Measurements from ENCODE around the gene MACC1. TPM values are rescaled to one million over a fixed set of nuclear protein-coding genes. Genes with fewer than 3 reads are reported as not detected.
A peak's percentile ranks its signal among the peaks of the same experiment; 100 is the strongest.

The MACC1 gene
- total and polyA plus RNA-seq, 2 of the 13 experiments (the other 11 are each of a cell fraction or from before 2014, with no cell fraction given) = 0.04 TPM; not detected in 1

DNA sequence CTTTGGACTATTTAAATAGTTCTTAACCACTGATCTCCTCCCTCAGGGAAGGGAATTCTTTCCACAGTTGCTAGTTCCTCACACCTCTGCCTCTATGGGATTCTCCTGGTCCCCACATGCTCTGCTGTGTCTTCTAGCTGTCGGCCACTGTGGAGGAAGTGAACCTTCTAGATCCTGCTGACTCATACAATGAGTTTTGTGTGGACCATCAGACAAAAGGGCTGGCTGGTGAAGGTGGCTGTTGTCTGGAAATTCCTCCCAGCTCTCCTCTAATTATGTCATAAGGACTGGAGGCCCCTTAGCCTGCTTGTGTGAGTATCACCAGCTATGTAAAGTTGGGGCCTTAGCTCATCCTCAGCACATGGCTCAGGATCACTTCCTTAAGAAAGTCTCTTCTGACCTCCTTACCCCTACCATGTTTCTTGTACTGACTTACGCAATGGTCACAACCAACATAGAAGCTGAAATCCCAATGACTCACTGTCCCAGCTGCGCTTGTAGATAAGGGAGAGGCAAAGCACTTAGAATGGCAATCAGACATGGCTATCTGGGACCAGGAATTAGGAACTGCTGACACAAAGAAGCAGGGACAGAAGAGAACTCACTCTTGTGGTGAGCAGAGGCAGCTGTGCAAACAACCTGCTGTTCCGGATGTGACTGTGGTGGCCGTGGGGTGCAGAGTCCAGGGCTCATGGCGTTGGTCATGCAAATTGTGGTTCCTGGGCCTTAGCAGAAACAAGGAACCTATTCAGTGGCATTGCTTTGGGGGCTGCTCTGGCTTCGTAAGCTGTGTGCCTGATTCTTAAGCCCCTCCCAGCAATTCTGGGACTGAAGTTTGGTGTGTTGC is 2.5 kb upstream of the MACC1 start (continued):
- TF ChIP-seq, protein P1, sequence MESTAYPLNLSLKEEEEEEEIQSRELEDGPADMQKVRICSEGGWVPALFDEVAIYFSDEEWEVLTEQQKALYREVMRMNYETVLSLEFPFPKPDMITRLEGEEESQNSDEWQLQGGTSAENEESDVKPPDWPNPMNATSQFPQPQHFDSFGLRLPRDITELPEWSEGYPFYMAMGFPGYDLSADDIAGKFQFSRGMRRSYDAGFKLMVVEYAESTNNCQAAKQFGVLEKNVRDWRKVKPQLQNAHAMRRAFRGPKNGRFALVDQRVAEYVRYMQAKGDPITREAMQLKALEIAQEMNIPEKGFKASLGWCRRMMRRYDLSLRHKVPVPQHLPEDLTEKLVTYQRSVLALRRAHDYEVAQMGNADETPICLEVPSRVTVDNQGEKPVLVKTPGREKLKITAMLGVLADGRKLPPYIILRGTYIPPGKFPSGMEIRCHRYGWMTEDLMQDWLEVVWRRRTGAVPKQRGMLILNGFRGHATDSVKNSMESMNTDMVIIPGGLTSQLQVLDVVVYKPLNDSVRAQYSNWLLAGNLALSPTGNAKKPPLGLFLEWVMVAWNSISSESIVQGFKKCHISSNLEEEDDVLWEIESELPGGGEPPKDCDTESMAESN (CRISPR knock-in tag; conservative IDR thresholded peaks at IDR 0.05) = peak; percentile 74
- TF ChIP-seq JDP2 (CRISPR knock-in tag; IDR thresholded peaks at IDR 0.05; ENCODE audit: borderline replicate concordance) (no peak), REXO4 (CRISPR knock-in tag; IDR thresholded peaks at IDR 0.05; ENCODE audit: borderline replicate concordance) (no peak), RBFOX2 (IDR thresholded peaks at IDR 0.05; ENCODE audit: low read depth, low read length) (peak; percentile 70), JARID2 (CRISPR knock-in tag; IDR thresholded peaks at IDR 0.05; ENCODE audit: insufficient replicate concordance) (peak; percentile 50), RARG (CRISPR knock-in tag; IDR thresholded peaks at IDR 0.05; ENCODE audit: low read depth) (no peak), ZNF33A (CRISPR knock-in tag; IDR thresholded peaks at IDR 0.05; ENCODE audit: borderline replicate concordance) (peak; percentile 47; the same call in 1 of the 2 replicates), GPN1 (CRISPR knock-in tag; IDR thresholded peaks at IDR 0.05; ENCODE audit: borderline replicate concordance) (no peak), ZNF737 (CRISPR knock-in tag; IDR thresholded peaks at IDR 0.05; ENCODE audit: borderline replicate concordance) (peak; percentile 34; the same call in 1 of the 2 replicates), ZNF720 (CRISPR knock-in tag; IDR thresholded peaks at IDR 0.05) (0 out of 2 replicates have a peak, but pooled peaks have one; percentile 43), ZNF235 (CRISPR knock-in tag; IDR thresholded peaks at IDR 0.05; ENCODE audit: borderline replicate concordance) (no peak)
- TF ChIP-seq, protein P2, sequence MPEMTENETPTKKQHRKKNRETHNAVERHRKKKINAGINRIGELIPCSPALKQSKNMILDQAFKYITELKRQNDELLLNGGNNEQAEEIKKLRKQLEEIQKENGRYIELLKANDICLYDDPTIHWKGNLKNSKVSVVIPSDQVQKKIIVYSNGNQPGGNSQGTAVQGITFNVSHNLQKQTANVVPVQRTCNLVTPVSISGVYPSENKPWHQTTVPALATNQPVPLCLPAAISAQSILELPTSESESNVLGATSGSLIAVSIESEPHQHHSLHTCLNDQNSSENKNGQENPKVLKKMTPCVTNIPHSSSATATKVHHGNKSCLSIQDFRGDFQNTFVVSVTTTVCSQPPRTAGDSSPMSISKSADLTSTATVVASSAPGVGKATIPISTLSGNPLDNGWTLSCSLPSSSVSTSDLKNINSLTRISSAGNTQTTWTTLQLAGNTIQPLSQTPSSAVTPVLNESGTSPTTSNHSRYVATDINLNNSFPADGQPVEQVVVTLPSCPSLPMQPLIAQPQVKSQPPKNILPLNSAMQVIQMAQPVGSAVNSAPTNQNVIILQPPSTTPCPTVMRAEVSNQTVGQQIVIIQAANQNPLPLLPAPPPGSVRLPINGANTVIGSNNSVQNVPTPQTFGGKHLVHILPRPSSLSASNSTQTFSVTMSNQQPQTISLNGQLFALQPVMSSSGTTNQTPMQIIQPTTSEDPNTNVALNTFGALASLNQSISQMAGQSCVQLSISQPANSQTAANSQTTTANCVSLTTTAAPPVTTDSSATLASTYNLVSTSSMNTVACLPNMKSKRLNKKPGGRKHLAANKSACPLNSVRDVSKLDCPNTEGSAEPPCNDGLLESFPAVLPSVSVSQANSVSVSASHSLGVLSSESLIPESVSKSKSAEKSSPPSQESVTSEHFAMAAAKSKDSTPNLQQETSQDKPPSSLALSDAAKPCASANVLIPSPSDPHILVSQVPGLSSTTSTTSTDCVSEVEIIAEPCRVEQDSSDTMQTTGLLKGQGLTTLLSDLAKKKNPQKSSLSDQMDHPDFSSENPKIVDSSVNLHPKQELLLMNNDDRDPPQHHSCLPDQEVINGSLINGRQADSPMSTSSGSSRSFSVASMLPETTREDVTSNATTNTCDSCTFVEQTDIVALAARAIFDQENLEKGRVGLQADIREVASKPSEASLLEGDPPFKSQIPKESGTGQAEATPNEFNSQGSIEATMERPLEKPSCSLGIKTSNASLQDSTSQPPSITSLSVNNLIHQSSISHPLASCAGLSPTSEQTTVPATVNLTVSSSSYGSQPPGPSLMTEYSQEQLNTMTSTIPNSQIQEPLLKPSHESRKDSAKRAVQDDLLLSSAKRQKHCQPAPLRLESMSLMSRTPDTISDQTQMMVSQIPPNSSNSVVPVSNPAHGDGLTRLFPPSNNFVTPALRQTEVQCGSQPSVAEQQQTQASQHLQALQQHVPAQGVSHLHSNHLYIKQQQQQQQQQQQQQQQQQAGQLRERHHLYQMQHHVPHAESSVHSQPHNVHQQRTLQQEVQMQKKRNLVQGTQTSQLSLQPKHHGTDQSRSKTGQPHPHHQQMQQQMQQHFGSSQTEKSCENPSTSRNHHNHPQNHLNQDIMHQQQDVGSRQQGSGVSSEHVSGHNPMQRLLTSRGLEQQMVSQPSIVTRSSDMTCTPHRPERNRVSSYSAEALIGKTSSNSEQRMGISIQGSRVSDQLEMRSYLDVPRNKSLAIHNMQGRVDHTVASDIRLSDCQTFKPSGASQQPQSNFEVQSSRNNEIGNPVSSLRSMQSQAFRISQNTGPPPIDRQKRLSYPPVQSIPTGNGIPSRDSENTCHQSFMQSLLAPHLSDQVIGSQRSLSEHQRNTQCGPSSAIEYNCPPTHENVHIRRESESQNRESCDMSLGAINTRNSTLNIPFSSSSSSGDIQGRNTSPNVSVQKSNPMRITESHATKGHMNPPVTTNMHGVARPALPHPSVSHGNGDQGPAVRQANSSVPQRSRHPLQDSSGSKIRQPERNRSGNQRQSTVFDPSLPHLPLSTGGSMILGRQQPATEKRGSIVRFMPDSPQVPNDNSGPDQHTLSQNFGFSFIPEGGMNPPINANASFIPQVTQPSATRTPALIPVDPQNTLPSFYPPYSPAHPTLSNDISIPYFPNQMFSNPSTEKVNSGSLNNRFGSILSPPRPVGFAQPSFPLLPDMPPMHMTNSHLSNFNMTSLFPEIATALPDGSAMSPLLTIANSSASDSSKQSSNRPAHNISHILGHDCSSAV (CRISPR knock-in tag; IDR thresholded peaks at IDR 0.05; ENCODE audit: borderline replicate concordance) = 0 out of 2 replicates have a peak, but pooled peaks have one; percentile 52
- TF ChIP-seq, protein P3, sequence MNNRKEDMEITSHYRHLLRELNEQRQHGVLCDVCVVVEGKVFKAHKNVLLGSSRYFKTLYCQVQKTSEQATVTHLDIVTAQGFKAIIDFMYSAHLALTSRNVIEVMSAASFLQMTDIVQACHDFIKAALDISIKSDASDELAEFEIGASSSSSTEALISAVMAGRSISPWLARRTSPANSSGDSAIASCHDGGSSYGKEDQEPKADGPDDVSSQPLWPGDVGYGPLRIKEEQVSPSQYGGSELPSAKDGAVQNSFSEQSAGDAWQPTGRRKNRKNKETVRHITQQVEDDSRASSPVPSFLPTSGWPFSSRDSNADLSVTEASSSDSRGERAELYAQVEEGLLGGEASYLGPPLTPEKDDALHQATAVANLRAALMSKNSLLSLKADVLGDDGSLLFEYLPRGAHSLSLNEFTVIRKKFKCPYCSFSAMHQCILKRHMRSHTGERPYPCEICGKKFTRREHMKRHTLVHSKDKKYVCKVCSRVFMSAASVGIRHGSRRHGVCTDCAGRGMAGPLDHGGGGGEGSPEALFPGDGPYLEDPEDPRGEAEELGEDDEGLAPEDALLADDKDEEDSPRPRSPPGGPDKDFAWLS (CRISPR knock-in tag; IDR thresholded peaks at IDR 0.05; ENCODE audit: borderline replicate concordance) = no peak
- TF ChIP-seq, protein P4, sequence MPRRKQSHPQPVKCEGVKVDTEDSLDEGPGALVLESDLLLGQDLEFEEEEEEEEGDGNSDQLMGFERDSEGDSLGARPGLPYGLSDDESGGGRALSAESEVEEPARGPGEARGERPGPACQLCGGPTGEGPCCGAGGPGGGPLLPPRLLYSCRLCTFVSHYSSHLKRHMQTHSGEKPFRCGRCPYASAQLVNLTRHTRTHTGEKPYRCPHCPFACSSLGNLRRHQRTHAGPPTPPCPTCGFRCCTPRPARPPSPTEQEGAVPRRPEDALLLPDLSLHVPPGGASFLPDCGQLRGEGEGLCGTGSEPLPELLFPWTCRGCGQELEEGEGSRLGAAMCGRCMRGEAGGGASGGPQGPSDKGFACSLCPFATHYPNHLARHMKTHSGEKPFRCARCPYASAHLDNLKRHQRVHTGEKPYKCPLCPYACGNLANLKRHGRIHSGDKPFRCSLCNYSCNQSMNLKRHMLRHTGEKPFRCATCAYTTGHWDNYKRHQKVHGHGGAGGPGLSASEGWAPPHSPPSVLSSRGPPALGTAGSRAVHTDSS (CRISPR knock-in tag; conservative IDR thresholded peaks at IDR 0.05) = no peak
